ENCODE results near the gene CACNA1C. TPM values are rescaled to one million over a fixed set of nuclear protein-coding genes. Genes with fewer than 3 reads are reported as not detected.

CACNA1C gene
- total RNA-seq, 1 experiment from 2014 or later = 3.7 TPM

GRCh38 chr12:2266666-2267620 lies 214.2 kb downstream of the CACNA1C start:
- H3K4me3 ChIP-seq (ENCODE audit: low read depth, low read length, poor library complexity, severe bottlenecking) = no peak overlapping the region
- peaks cover 8% of the 10 kb centered on the region for H3K4me1 ChIP-seq (ENCODE audit: insufficient read depth, low read length, poor library complexity, severe bottlenecking)
- no peaks in the 10 kb centered on the region for H3K36me3 ChIP-seq (ENCODE audit: insufficient read depth, low read length, poor library complexity, severe bottlenecking)
- POLR2A ChIA-PET (ENCODE audit: low non-redundant PET) = no interaction called here
- no TSS peak for BruUV-seq (replicated peaks)
- H3K27ac ChIP-seq (ENCODE audit: low read depth, low read length, poor library complexity, severe bottlenecking) = no peak overlapping the region
- no peaks in the 10 kb centered on the region for H3K9me3 ChIP-seq (ENCODE audit: low read depth, low read length, poor library complexity, severe bottlenecking)
- CTCF ChIA-PET = no interaction called here
- TF ChIP-seq EZH2 (IDR thresholded peaks at IDR 0.05; ENCODE audit: borderline replicate concordance, low read depth, low read length, poor library complexity, severe bottlenecking) = no peak
- no peak for TF ChIP-seq CTCF (conservative IDR thresholded peaks at IDR 0.05; ENCODE audit: low read depth, low read length)
- no peaks in the 10 kb centered on the region for H3K27me3 ChIP-seq (replicated peaks; ENCODE audit: insufficient read depth, low read depth, low read length, poor library complexity)
- intact Hi-C loops (cut with micrococcal nuclease; ENCODE audit: unreplicated experiment) = no loop called here
- DNase-seq (ENCODE audit: low spot score) = no peak

GRCh38 chr12:2267703-2268470 lies 215.1 kb downstream of the CACNA1C start:
- no peak for DNase-seq (ENCODE audit: low spot score)

More at GRCh38 chr12:2267703-2268470, 215.1 kb downstream of the CACNA1C start:
- Histone ChIP-seq H3K9me3 (ENCODE audit: low read depth, low read length, poor library complexity, severe bottlenecking) (no peaks in the 10 kb centered on the region), H3K4me1 (ENCODE audit: insufficient read depth, low read length, poor library complexity, severe bottlenecking) (peaks cover 8% of the 10 kb centered on the region), H3K36me3 (ENCODE audit: insufficient read depth, low read length, poor library complexity, severe bottlenecking) (no peaks in the 10 kb centered on the region), H3K27ac (ENCODE audit: low read depth, low read length, poor library complexity, severe bottlenecking) (no peak overlapping the region), H3K4me3 (ENCODE audit: low read depth, low read length, poor library complexity, severe bottlenecking) (no peak overlapping the region), H3K27me3 (replicated peaks; ENCODE audit: insufficient read depth, low read depth, low read length, poor library complexity) (no peaks in the 10 kb centered on the region)
- ChIA-PET POLR2A (ENCODE audit: low non-redundant PET) (no interaction called here), CTCF (no interaction called here)
- BruUV-seq (replicated peaks) = no TSS peak
- TF ChIP-seq CTCF (conservative IDR thresholded peaks at IDR 0.05; ENCODE audit: low read depth, low read length) (no peak), EZH2 (IDR thresholded peaks at IDR 0.05; ENCODE audit: borderline replicate concordance, low read depth, low read length, poor library complexity, severe bottlenecking) (no peak)
- intact Hi-C loops (cut with micrococcal nuclease; ENCODE audit: unreplicated experiment) = no loop called here

Data from A673 (cell line).